NK-92 (cell line): ENCODE results near the gene PDGFRA.
"Not testable (repeated sequence)": the region's sequence is repeated elsewhere in the genome, so short reads cannot be mapped to it uniquely, and the experiment has no call there.

ENCODE experiments used
- DNase-seq: peaks from one replicate; lab custom pipeline; 2025; ENCODE audit not compliant: unreplicated experiment; lab: John Stamatoyannopoulos, UW

The PDGFRA gene

DNA sequence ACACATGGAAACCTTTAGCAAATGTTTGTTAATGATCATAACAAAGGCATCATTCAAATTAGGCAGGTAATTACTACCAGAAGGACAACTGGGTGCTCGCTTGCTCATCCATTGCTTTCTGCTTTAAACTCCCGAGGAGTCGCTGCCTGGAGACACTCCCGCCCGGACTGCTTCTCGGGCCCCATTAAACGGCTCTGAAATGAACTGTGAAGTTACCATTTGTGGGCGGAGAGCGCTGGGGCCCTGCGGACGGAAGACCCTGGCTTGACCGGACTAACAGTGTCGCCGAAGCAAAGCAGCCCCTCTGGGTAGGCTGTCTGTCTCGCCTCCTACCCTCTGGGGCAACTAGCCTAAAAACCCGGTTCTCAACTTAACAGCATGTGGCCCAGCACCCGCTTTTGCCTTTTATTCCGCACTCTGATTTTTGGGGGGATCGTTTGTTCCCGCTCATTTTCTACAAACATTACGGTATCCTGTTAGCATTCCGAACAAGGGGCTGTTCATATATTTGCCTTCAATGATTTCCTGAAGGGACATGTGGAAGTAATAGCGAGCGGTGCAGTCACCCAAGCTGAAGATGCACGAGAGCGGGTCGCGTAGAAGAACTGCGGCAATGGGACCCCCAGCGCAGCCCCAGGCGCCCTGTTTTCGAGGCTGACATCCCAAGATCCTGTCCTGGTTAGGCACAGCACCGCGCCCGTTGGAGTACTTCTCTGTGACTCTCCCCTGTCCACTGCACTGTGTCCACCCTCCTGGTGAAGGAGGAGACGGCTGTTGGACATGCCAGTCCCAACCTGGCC, 1.6 kb upstream of the PDGFRA start:
- no peak for DNase-seq

DNA sequence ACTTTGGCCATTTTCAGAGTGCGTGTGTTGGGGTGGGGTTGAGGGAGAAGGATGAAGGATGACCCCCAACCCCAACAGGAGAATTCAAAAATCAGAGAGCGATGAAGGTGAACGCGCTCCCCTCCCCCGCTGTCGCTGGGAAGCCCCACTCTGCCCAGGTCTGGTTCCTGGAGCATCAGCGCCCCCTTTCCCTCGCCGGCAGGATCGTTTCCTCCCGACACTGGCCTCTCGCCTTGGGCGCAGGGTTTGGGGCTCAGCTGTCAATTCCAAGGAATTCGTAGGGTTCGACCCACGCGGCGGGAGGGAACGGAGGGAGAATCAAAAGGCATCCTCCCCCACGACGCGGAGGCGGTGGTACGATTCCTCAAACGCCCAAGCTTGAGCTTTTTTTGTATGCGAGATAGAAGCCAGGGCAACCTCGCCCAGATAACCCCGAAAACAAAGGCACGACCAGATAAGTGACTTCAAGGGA, 1.0 kb upstream of the PDGFRA start:
- DNase-seq = no peak

DNA sequence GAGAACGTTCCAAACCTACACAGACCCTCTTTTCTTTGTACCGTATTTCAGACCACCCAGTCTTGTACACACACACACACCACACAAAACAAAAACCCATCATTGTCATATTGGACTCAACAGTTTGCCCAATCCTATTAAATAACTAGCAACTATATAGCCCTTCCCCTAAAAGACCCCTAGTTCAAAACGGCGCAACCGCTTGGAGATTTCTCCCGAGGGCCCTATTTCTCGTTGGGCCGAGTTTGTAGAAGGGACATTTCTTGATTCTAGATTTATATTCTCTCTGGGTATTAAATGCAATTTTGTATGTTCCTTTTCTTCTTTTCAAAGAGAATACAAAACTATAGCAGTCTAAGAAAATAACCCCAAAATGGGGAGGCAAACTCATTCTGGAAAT, 547 bp upstream of the PDGFRA start:
- no peak for DNase-seq

GRCh38 chr4:54229631-54230483, 764 bp downstream of the PDGFRA start:
- DNase-seq = no peak

GRCh38 chr4:54230484-54231418, 1.7 kb downstream of the PDGFRA start:
- no peak for DNase-seq

DNA sequence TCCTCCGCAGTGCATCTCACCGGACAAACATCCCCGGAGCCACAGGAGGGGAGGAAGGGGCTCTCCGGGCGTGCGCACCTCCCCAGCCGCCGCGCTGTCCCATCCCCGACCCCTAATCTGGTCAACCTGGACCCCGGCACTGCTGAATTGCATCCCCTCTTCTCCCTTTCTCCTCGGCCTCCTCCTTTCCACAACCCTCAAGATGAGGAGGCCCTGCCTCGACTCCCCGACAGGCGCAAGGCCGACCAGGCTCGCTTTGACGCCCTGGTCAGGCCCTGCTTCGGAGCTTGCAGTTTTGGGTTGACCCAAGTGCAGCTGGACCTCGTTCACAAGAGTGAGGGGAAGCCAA, 2.3 kb downstream of the PDGFRA start:
- DNase-seq = no peak

GRCh38 chr4:54231768-54232688, 2.9 kb downstream of the PDGFRA start:
- no peak for DNase-seq

GRCh38 chr4:54233277-54233696, 4.2 kb downstream of the PDGFRA start:
- no peak for DNase-seq

GRCh38 chr4:54233697-54234496, 4.8 kb downstream of the PDGFRA start:
- DNase-seq = no peak

- DNase-seq = no peak
Observed at GRCh38 chr4:54234497-54235205, 5.6 kb downstream of the PDGFRA start.

DNA sequence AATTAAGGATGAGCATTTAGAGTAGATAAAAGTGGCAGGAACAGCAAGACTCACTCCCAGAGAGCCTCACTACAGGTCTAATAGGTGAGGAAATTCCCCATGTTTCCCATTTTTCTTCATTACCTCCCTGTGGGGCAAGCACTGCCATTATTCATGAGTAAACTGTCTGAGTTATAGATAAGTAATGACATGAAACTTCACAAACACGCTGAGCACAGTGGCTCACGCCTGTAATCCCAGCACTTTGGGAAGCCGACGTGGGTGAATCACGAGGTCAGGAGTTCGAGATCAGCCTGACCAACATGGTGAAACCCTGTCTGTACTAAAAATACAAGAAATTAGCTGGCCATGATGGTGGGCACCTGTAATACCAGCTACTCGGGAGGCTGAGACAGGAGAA, 7.2 kb downstream of the PDGFRA start:
- DNase-seq = not testable (repeated sequence)

GRCh38 chr4:54237770-54238169, 8.7 kb downstream of the PDGFRA start:
- no peak for DNase-seq

- DNase-seq = no peak
Observed at GRCh38 chr4:54238389-54238788, 9.3 kb downstream of the PDGFRA start.

DNA sequence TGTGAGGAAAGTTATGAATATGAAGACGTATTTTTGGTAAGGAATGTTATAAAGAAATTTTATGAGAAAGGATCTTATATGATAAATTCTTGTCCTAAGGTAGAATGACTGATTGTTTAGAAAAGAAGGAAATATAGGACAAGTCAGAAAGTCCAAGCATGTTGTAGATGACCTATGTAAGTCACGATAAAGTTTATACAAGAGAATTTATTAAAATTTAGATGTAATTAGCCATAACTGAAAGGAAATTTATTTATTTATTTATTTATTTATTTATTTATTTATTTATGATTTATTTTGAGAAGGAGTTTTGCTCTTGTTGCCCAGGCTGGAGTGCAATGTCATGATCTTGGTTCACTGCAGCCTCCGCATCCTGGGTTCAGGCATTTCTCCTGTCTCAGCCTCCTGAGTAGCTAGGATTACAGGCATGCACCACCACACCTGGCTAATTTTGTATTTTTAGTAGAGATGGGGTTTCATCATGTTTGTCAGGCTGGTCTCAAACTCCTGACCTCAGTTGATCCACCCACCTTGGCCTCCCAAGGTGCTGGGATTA, 12.3 kb downstream of the PDGFRA start:
- DNase-seq = not testable (repeated sequence)

DNA sequence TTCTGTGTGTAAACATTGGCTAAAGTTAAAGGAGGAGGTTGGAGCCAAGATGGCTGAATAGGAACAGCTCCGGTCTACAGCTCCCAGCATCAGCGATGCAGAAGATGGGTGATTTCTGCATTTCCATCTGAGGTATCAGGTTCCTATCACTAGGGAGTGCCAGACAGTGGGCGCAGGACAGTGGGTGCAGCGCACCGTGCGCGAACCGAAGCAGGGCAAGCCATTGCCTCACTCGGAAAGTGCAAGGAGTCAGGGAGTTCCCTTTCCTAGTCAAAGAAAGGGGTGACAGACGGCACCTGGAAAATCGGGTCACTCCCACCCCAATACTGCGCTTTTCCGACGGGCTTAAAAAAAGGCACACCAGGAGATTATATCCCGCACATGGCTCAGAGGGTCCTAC, 14.4 kb downstream of the PDGFRA start:
- not testable (repeated sequence) for DNase-seq

- not testable (repeated sequence) for DNase-seq
Observed at GRCh38 chr4:54252312-54252711, 23.2 kb downstream of the PDGFRA start.

DNA sequence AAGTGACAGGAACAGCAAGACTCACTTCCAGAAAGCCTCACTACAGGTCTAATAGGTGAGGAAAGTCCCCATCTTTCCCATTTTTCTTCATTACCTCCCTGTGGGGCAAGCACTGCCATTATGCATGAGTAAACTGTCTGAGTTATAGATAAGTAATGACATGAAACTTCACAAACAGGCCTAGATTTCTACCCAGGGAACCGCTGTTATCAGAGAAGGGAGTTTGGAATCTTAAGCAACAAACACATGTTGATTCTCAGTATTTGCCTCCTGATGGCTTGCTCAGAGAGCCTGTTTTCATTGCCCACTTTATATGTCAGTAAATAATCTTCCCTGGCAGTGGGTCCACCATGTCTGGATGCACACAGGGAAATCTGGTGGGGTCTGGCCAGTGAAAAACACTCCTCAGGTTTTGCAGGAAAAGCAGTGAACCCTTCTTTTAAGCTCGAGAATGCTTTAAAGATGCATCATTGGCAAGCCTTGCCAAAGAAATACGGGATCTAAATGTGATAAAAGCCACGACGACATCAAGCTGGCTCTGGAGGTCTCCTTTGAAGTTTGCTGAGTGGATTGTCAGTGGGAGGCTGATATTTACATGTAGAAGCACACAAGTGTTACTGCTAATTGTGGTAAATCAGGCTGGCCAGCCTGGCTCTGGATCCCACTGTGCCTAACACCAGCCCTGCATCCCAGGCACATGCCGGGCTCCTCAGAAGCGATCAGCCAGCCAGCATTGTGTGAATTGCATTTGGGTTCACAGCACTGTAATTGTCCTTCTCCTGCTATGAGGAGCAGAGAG, 25.2 kb downstream of the PDGFRA start:
- DNase-seq = no peak

DNA sequence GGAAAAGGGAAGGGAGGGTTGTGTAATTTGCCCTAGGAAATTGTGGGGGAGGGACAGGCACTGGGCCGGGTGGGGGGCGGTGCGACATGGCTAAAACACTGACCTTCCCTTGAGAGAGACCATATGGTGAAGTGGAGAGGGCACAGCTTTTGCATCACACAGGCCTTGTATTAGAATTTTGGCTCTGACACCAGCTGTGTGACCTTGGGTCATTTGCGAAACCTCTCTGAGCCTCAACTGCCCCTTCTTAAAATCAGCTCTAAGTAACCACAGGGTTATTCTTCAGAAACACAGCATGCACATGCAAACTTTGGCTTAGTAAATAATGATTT, 25.8 kb downstream of the PDGFRA start:
- DNase-seq = no peak
